Panc1 (cell line): ENCODE results near the gene CFAP210. TPM values are rescaled to one million over a fixed set of nuclear protein-coding genes. Genes with fewer than 3 reads are reported as not detected.
"Not testable (repeated sequence)": the region's sequence is repeated elsewhere in the genome, so short reads cannot be mapped to it uniquely, and the experiment has no call there.

Experiments
- ATAC-seq: fragments of 200-7000 bp; cut with Tn5 transposase; 2 replicates; pipeline ENCODE4 v1.9.1; 2020; ENCODE audit warnings: mild to moderate bottlenecking, moderate library complexity
- BruUV-seq: library from RNA; stranded (reverse); fragments of 400-500 nt; replicated peaks from 2 replicates; lab custom pipeline; 2021; lab: Mats Ljungman, UMichigan
- CTCF ChIA-PET: fragments of 300-600 bp; sonication (Branson Sonifier 250); formaldehyde crosslinking; loops from one replicate; lab custom pipeline; 2022; ENCODE audit warnings: antibody characterized with exemption; lab: Charles Lee
- POLR2A ChIA-PET: fragments of 300-600 bp; sonication (Branson Sonifier 250); formaldehyde crosslinking; loops from one replicate; lab custom pipeline; 2022; ENCODE audit warnings: antibody characterized with exemption; lab: Charles Lee
- DNase-seq: peaks from one replicate; pipeline ENCODE4 v3.0.0-alpha.2; 2010; ENCODE audit warnings: low read depth, low spot score
- H3K27ac ChIP-seq: 2 replicates; pipeline ENCODE4 v1.5.1; 2011; ENCODE audit warnings: mild to moderate bottlenecking, low read length, inconsistent platforms
- H3K27me3 ChIP-seq: fragments of 200-500 bp; sonication (Bioruptor generic); 2 replicates; pipeline ENCODE4 v1.6.0; 2014; ENCODE audit warnings: low read length, inconsistent platforms; ENCODE audit not compliant: control insufficient read depth, insufficient read depth
- H3K36me3 ChIP-seq: fragments of 200-500 bp; sonication (Bioruptor generic); 2 replicates; pipeline ENCODE4 v1.5.1; 2014; ENCODE audit warnings: inconsistent platforms, mild to moderate bottlenecking, low read length, moderate library complexity; ENCODE audit not compliant: control insufficient read depth, insufficient read depth
- H3K4me1 ChIP-seq: 2 replicates; pipeline ENCODE4 v1.5.1; 2011; ENCODE audit warnings: inconsistent platforms, mild to moderate bottlenecking, low read length, moderate library complexity; ENCODE audit not compliant: control insufficient read depth, insufficient read depth
- H3K4me3 ChIP-seq, 2 experiments: 2 replicates each; pipeline ENCODE4 v1.5.1; 2011 to 2012; ENCODE audit warnings: low read depth in 2 of 2, low read length in 2 of 2, mild to moderate bottlenecking in 2 of 2, inconsistent platforms in 1 of 2, moderate library complexity in 1 of 2
- H3K9me3 ChIP-seq: fragments of 200-500 bp; sonication (Bioruptor generic); 2 replicates; pipeline ENCODE4 v1.5.1; 2014; ENCODE audit warnings: low read depth, mild to moderate bottlenecking, inconsistent platforms, low read length, moderate library complexity; ENCODE audit not compliant: control insufficient read depth, insufficient read depth
- CTCF ChIP-seq: fragments of 450-650 bp; IDR thresholded peaks from 2 replicates; pipeline ENCODE4 v1.5.1; 2017; ENCODE audit warnings: mild to moderate bottlenecking
- POLR2AphosphoS5 ChIP-seq: IDR thresholded peaks from 2 replicates; pipeline ENCODE4 v1.6.1; 2012; ENCODE audit warnings: mild to moderate bottlenecking, low read depth, low read length, moderate library complexity
- REST ChIP-seq, 2 experiments: IDR thresholded peaks; 2 replicates each; pipeline ENCODE4 v1.6.1; 2011 to 2012; ENCODE audit warnings: low read depth in 2 of 2, control low read depth in 1 of 2, low read length in 1 of 2, mild to moderate bottlenecking in 1 of 2, moderate library complexity in 1 of 2; ENCODE audit not compliant: insufficient read depth in 1 of 2
- SIN3A ChIP-seq: IDR thresholded peaks from 2 replicates; pipeline ENCODE4 v1.6.1; 2012; ENCODE audit warnings: low read depth, mild to moderate bottlenecking, low read length, moderate library complexity, borderline replicate concordance; ENCODE audit not compliant: insufficient read depth
- TCF7L2 ChIP-seq: IDR thresholded peaks from 2 replicates; pipeline ENCODE4 v1.6.1; 2011; ENCODE audit warnings: mild to moderate bottlenecking, low read depth, low read length, inconsistent platforms
- in situ Hi-C: cut with HindIII; loops from 2 replicates; pipeline ENCODE4 v1.10.0; 2016; ENCODE audit warnings: low sequenced_read_pairs, low pct_unique_long_range_greater_than_20kb
- intact Hi-C: fragments of 100-400 bp; cut with micrococcal nuclease; formaldehyde crosslinking; loops from one replicate; pipeline ENCODE4 v1.10.0; 2022; ENCODE audit not compliant: unreplicated experiment
- total RNA-seq: library from RNA; stranded (reverse); gene quantifications from one replicate; pipeline ENCODE4 v1.2.1, GENCODE V29; 2021; ENCODE audit not compliant: unreplicated experiment

CFAP210 gene
- total RNA-seq, 1 experiment from 2014 or later, result 0.23 TPM

- ChIA-PET CTCF (no interaction called here), POLR2A (interaction anchor here (0.6 kb wide), 1 partner anchor 58 kb away, joined by 3 read pairs; no protein-coding TSS in a partner anchor)
- TF ChIP-seq TCF7L2 (no peak), SIN3A (no peak), POLR2AphosphoS5 (no peak), CTCF (no peak), REST (IDR thresholded peaks at IDR 0.05; ENCODE audit: insufficient read depth in 1 of 2, low read depth in 2 of 2, low read length in 1 of 2) (no peak)
- Histone ChIP-seq H3K36me3 (no peaks in the 10 kb centered on the region; the same call in 1 of the 2 replicates), H3K27me3 (no peaks in the 10 kb centered on the region), H3K27ac (no peak overlapping the region), H3K9me3 (peaks cover 5% of the 10 kb centered on the region; the same call in 1 of the 2 replicates), H3K4me3 (no peak overlapping the region), H3K4me1 (peaks cover 11% of the 10 kb centered on the region)
- in situ Hi-C loops (no loop called here), intact Hi-C loops (no loop called here)
- DNase-seq (no peak), ATAC-seq (no peak)
- BruUV-seq, result TSS peak; percentile 92
Observed at GRCh38 chr2:169692718-169693117, 1.5 kb downstream of the CFAP210 start.

DNA sequence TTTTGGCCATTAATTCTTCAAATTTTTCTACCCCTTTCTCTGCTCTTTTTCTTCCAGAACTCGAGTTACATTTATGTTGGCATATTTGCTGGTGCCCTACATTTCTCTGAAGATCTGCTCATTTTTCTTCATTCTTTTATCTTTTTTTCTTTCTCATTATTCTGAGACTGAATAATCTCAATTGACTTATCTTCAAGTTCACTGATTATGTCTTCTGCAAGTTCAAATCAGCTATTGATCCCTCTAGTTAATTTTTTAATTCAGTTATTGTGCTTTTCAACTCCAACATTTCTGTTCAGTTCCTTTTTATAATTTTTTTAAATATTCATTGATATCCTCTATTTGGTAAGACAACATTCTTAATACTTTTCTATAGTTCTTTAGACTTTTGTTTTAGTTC lies 3.2 kb downstream of the CFAP210 start:
- TF ChIP-seq SIN3A (no peak), TCF7L2 (no peak), POLR2AphosphoS5 (no peak), CTCF (no peak), REST (IDR thresholded peaks at IDR 0.05; ENCODE audit: insufficient read depth in 1 of 2, low read depth in 2 of 2, low read length in 1 of 2) (no peak)
- no TSS peak for BruUV-seq
- ChIA-PET CTCF (interaction anchor here (0.8 kb wide), 1 partner anchor 639 kb away, joined by 5 read pairs; no protein-coding TSS in a partner anchor), POLR2A (no interaction called here)
- ATAC-seq (no peak), DNase-seq (no peak)
- Histone ChIP-seq H3K27me3 (no peaks in the 10 kb centered on the region), H3K4me3 (no peak overlapping the region), H3K4me1 (peaks cover 11% of the 10 kb centered on the region), H3K36me3 (no peaks in the 10 kb centered on the region; the same call in 1 of the 2 replicates), H3K27ac (no peak overlapping the region), H3K9me3 (peaks cover 5% of the 10 kb centered on the region; the same call in 1 of the 2 replicates)
- intact Hi-C loops (no loop called here), in situ Hi-C loops (no loop called here)

DNA sequence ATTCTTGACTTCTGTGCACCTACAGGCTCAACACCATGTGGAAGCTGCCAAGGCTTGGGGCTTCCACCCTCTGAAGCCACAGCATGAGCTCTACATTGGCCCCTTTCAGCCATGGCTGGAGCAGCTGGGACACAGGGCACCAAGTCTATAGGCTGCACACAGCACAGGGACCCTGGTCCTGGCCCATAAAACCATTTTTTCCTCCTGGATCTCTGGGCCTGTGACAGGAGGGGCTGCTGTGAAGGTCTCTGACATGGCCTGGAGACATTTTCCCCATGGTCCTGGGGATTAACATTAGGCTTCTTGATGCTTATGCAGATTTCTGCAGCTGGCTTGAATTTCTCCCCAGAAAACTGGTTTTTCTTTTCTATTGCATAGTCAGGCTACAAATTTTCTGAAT lies 6.3 kb downstream of the CFAP210 start:
- H3K9me3 ChIP-seq, BruUV-seq, H3K36me3 ChIP-seq, ATAC-seq, CTCF ChIA-PET, H3K27ac ChIP-seq, H3K27me3 ChIP-seq, DNase-seq, in situ Hi-C loops, intact Hi-C loops, H3K4me1 ChIP-seq, H3K4me3 ChIP-seq: not testable (repeated sequence)
- POLR2A ChIA-PET, result interaction anchor here (0.7 kb wide), 1 partner anchor 1235 kb away, joined by 5 read pairs; no protein-coding TSS in a partner anchor

GRCh38 chr2:169686825-169687224 lies 7.4 kb downstream of the CFAP210 start:
- H3K4me3 ChIP-seq, BruUV-seq, ATAC-seq, DNase-seq, CTCF ChIA-PET, POLR2A ChIA-PET, H3K4me1 ChIP-seq, H3K27me3 ChIP-seq, H3K27ac ChIP-seq, in situ Hi-C loops, intact Hi-C loops, H3K36me3 ChIP-seq, H3K9me3 ChIP-seq: not testable (repeated sequence)
